ENCODE results near the gene CDX1.

Gene CDX1

DNA sequence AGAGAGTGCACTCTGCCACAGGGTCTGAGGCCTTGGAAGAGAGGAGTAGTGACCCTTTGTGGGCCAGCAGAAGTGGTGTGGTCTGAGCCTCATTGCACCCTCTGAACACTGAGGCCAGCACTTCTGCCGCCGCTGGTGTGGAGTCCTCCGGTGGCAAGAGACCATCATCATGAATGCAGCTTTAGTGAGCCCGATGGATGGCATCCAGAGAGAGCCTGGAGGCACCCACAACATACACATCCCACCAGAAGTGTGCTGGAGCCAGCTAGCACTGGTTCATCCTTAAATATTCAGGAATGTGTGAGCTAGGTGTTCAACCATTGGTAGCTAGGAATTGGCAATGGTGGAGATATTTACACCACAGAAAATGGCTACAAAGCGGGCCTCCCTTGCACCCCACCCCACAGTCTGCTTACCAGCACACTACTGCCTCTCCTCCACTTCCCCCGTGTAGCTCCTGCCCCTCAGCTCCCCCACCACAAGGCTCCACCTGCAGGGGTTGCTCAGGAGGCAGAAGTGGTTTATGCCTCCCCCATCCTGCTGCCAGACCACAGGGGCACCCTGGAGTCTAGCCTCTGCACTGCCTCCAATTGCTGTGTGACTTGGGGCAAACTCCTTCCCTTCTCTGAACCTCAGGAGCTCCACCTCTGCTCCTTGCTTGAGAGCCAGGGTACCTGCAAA, 39.7 kb downstream of the CDX1 start:
- no peak for DNase-seq (ENCODE audit: low read depth in 1 of 2, low spot score in 1 of 2)

DNA sequence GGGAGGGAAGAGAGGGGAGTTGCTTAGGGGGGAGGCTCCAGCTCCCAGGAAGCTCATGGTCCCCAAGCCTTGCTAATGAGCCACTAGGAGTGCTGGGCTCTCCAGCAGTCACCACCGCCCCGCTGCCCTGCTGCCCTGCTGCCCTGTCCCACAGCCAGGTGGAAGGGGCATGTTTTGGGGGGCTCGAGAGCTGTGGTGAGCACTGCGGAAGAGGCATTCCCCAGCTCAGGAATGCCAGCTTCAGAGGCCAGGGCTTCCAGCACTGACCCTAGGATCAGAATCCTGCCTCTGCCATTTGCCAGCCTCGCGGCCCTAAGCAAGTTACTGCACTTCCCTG, 40.2 kb downstream of the CDX1 start:
- DNase-seq (ENCODE audit: low read depth in 1 of 2, low spot score in 1 of 2) = no peak

DNA sequence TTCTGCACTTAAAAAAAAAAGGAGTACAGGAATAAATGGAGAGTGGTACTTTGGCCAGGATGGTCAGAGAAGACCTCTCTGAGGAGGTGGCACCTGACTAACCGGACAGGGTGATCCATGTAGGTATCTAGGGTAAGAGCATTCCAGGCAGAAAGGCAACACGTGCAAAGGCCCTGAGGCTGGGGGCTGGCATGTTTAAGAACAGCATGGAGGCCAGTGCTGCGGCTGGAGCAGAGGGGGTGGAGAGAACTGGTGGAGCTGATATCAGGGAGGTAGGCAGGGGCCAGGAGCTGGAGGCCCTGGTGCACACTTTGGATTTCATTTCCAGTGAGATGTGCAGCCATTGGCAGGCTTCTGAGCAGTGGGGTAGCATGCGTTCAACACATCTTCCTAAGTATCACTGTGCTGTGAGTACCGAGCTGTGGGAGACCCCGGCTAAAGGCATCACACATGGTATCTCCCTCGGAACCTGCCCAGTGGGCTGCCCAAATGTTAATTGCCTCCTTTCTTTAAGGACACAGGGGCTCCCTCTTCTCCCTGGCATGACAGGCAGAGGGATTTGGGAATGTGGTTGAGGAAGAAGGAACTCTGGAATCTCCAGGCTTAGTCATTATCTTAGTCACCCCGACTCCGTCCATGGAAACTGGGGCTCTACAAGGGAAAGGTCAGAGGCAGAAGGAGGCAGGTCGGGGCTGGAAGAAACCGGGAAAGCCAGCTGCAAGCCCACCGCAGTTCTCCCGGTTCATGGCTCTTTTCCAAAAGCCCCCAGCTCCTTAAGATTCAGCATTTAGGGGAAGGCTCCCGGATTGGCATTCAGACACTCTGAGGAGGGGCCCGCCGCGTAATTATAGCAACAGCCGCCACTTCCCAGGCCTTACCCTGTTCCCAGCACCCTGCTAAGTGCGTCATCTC, 41.9 kb downstream of the CDX1 start:
- DNase-seq (ENCODE audit: low read depth in 1 of 2, low spot score in 1 of 2) = no peak

DNA sequence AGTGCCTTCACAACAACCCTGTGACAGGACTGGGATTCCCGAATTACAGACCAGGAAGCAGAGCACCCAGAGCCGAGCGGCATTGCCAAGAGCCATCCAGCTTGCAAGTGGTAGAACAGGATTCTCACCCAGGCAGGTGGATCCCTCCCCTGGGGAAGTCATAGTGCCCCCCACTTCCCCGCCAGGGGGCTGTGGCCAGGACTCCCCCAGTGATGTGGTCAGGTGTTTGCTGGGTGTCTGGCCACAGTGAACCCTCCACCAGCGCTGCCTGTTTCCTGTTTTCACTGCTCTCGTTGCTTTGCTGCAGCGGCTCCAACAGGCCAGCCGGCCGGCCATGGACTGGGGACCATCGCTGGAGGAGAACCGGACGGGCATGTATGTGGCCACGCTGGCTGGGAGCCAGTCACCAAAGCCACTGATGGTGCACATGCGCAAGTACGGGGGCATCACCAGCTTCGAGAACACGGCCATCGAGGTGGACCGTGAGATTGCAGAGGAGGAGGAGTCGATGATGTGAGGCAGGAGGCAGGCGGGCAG, 42.6 kb downstream of the CDX1 start:
- no peak for DNase-seq (ENCODE audit: low read depth in 1 of 2, low spot score in 1 of 2)

- no peak for DNase-seq (ENCODE audit: low read depth in 1 of 2, low spot score in 1 of 2)
Measured at GRCh38 chr5:150210644-150211043, 44.1 kb downstream of the CDX1 start.

- DNase-seq (ENCODE audit: low read depth in 1 of 2, low spot score in 1 of 2) = no peak
Measured at GRCh38 chr5:150211156-150212030, 44.8 kb downstream of the CDX1 start.

DNA sequence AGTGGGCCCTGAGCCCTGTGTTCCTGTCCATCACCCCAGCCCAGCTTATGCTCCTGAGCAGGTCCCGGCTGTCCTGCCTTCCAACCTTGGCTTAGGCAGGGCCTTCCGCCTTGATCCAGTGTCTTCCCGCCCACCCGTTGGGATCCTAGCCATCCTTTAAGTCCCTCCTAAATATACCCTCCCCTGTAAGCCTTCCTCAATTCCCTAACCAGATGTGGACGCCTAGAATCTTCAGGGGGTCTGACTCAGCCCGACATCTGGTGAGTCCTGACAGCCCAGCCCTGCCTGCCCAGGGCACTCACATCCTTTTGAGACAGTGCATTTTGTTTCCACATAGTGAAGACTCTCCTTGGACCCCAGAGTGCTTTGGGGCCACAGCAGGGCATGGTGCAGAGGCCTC, 47.0 kb downstream of the CDX1 start:
- no peak for DNase-seq (ENCODE audit: low read depth in 1 of 2, low spot score in 1 of 2)

DNA sequence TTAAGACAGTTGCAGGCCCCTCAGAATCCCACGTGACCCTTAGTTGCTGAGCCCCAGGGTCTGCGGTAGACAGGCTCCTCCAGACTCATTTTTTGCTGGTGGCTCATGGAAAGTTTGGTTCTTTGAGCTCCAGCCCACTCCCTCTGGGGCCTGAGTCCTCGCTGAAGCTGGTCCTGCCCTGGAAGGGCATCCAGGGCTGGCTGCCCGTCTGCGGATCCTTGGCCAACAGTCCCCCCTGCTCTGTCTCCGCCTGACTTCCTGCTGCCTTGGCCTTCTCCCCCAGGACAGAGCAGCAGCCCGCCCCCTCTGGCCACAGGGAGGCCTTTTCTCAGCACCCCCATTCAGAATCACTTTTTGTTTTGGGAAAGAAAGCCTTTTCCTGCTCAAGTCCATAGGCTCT, 47.7 kb downstream of the CDX1 start:
- no peak for DNase-seq (ENCODE audit: low read depth in 1 of 2, low spot score in 1 of 2)

GRCh38 chr5:150215979-150216944, 49.7 kb downstream of the CDX1 start:
- no peak for DNase-seq (ENCODE audit: low read depth in 1 of 2, low spot score in 1 of 2)

GRCh38 chr5:150217038-150217437, 50.5 kb downstream of the CDX1 start:
- no peak for DNase-seq (ENCODE audit: low read depth in 1 of 2, low spot score in 1 of 2)

DNA sequence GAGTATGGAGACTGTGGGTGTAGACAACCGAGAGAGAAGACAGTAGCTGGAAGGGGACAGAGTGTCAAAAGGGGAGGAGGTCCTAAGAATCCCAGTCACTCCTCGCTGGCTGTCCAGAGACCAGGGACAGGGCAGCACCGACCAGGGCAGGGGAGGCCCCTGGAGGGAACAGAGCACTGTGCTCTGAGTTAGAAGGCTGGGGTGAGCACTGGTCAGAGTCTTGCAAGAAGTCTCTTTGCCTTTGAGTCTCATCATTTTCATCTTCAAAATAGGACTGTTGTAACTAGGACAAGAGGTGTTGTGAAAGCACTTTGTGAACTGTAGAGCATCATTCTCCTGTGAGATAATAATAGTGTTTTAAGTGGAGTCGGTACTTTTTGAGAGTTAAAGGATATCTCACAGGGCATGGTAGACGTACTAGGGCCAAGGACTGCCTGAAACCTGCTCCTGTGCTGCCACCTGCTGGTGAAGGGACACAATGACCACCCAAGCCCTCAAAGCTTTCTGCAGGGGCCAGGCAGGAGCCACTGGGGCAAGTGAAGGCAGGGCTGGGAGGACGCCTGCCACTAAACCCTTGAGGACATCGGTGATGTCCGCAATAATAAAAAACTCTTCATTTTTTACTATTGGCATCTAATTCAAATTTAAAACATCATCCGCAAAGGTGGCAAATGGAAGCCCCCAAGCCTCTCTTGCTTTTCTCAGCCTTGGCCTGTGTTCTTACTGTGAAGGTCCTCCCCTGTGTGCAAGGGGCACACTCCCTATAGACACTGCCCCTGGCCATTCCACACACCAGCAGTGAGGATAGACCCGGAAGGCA, 51.5 kb downstream of the CDX1 start:
- DNase-seq (ENCODE audit: low read depth in 1 of 2, low spot score in 1 of 2) = peak; percentile 68 to 70

DNA sequence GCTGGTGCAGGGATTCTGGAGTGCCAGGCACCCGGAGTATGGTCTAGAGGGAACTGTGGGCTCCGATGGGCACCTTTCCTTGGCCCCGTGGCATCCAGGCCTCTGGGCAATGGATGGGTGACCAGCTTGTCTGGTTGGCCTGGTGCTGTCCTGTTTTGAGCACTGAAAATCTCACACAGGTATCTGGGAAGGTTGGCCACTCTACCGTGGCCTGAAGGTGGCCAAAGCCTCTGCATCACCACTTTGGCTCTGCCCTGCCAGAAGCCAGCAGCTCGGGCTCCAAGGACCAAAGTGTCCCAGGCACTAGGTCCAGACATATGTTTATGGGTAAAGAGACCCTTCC, 52.1 kb downstream of the CDX1 start:
- DNase-seq (ENCODE audit: low read depth in 1 of 2, low spot score in 1 of 2) = no peak

GRCh38 chr5:150219142-150219541, 52.6 kb downstream of the CDX1 start:
- DNase-seq (ENCODE audit: low read depth in 1 of 2, low spot score in 1 of 2) = no peak

DNA sequence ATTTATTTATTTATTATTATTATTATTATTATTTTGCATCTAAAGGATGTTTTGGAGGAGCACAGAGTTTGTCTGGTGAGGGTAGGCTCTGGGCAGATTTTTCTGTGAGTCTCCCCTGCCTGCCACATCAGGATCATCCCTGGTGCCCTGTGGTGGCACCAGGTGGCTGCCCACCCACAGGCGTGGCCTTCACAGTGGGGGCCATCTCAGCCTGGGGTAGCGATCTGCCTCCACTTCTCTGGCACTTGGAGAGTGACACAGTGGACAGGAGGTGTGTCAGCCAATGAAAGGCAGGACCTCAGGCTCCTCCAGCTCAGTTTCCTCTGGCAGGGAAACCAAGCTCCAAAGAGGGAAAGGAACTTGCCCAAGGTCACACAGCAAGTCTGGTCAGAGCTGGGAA, 53.3 kb downstream of the CDX1 start:
- no peak for DNase-seq (ENCODE audit: low read depth in 1 of 2, low spot score in 1 of 2)

DNA sequence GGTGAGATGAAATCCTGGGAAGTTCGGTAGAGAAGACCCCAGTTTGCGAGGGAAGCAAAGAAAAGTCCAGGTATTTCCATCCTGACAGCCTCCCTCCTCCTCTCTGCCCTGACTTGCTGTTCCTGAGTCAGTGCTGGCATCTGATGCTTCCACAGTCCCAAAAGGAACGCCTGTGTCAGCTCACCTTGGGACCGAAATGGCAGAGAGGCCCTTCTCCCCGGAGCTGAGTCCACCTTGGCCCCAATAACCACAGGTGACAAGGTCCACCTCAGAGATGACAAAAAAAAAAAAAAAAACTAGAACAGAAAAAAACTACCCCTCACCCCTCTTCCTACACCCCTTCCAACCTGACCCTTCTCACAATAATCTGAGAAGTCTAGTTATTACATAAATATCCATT, 54.9 kb downstream of the CDX1 start:
- no peak for DNase-seq (ENCODE audit: low read depth in 1 of 2, low spot score in 1 of 2)

DNA sequence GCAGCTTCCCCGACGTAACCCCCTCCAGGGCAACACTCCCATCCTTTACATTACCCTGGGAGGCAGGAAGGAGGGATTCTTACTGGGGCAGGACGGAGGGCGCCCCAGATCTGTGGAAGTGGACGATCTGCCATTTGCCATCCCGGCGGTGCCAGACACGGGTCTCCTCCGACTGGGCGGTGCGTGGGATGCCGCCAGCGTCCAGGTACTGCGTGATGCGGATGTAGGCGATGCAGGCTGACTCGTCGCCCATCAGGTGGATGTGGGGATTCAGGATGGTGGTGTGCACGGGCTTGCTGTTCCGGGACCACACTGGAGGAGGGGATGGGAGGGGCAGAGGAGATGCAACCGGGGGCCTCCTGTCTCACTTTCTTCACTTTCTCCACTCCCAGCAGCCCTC, 56.3 kb downstream of the CDX1 start:
- DNase-seq (ENCODE audit: low read depth in 1 of 2, low spot score in 1 of 2) = no peak

DNA sequence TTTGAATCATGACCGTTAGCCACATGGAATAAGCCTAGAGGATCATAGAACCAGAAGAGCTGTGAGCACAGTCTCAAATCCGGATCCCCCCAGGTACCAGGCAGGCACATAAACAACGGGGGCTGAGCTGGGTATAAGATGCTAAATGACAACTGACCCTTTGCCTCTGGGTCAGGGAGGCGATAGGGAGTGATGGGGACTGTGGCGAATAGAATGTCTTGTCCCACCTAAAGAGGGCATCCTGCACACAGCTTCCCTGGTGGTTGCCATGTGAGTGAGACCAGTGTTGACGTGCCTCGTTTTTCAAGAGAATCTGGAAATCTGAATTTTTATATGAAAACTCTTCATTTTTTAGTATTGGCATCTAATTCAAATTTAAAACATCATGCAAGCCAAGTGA, 56.9 kb downstream of the CDX1 start:
- DNase-seq (ENCODE audit: low read depth in 1 of 2, low spot score in 1 of 2) = no peak

- DNase-seq (ENCODE audit: low read depth in 1 of 2, low spot score in 1 of 2) = no peak
Measured at GRCh38 chr5:150224483-150225027, 58.0 kb downstream of the CDX1 start.

GRCh38 chr5:150227036-150227435, 60.5 kb downstream of the CDX1 start:
- no peak for DNase-seq (ENCODE audit: low read depth in 1 of 2, low spot score in 1 of 2)
